GM20431 (cell line): ENCODE measurements around the gene FGF14.
"Not testable (repeated sequence)": the region's sequence is repeated elsewhere in the genome, so short reads cannot be mapped to it uniquely, and the experiment has no call there.

Experiments
- in situ Hi-C: fragments of 300-500 bp; cut with MseI, MboI; formaldehyde crosslinking; loops from one replicate; pipeline ENCODE4 v1.15.0; 2020; ENCODE audit warnings: low sequenced_read_pairs; ENCODE audit not compliant: unreplicated experiment

FGF14 gene

GRCh38 chr13:101841698-101842097, 560.1 kb downstream of the FGF14 start:
- in situ Hi-C loops, result no loop called here

DNA sequence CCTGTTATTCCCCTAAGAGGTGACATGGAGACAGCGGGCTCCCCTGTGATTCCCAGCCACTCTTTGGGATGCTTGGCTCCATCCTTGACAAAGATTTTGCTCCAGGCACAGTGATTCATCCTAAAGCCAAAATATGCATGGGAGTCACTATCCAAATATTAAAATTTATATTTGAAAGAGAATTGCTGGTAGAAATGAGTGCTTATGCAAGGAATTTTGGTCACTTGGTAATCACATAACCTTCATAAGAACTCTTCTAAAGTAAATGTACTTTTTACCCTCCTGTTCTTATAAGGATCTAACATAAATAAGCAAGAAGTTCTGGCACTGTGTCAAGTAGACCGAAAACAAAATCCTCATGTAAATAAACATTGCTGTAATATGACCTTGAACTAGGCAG, 563.5 kb downstream of the FGF14 start:
- in situ Hi-C loops, result no loop called here

- in situ Hi-C loops, result not testable (repeated sequence)
Observed at GRCh38 chr13:101837778-101838177, 564.1 kb downstream of the FGF14 start.

DNA sequence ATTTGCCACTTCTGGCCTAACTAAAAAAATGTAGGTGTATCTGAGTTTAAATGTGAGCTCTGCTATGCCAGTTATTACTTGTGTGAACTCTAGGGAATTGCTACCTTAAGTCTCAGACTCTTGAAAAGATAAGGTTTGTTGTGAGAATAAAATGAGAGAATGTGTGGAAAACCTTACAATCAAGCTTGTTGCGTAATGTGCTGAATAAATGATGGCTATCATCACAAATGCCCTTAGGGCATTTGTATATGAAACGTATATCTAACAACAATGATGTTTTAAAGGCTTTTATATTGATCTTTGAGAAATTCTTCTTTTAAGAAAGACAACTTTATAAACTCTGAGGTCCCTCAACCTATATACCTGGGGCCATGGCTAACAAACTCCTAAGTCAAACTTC, 564.6 kb downstream of the FGF14 start:
- in situ Hi-C loops, result no loop called here

- in situ Hi-C loops, result no loop called here
Observed at GRCh38 chr13:101835920-101836319, 565.9 kb downstream of the FGF14 start.

DNA sequence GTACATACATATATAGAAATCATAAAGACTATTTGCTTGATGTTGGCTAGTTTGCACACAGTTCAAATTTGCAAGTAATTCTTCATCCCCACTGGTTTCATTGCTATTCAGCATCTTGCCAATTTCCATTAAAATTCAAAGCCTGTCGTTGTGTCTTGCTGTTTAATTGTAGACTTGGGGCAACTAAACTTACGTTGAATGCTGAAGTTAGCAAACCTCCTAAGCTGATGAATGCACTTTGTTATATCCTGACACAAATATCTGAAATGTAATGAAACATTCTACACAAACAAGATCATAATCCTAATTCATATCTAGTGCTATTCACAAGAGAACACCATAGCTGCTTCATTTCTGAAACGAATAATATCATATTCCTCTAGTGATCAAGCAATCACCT, 568.2 kb downstream of the FGF14 start:
- in situ Hi-C loops, result no loop called here

DNA sequence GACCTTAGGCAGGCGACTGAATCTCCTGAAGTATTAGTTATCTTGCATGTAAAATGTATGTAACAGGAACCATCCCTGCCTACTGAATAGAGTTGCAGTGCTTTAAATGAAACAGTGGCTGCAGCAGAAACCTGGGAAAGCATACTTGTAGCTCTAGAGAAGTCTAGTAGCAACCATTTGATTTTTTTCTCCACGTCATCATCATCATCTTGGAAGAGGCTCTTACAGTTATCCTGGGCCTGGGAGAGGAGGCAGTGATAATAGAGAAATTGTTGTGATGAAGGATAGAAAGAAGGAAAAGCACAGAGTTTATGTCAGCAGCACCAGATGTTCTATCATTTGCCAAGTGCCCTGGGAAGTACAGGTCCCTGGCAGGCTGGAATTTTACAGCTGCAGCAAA, 571.8 kb downstream of the FGF14 start:
- in situ Hi-C loops, result no loop called here

- in situ Hi-C loops, result no loop called here
Observed at GRCh38 chr13:101829484-101829883, 572.4 kb downstream of the FGF14 start.

DNA sequence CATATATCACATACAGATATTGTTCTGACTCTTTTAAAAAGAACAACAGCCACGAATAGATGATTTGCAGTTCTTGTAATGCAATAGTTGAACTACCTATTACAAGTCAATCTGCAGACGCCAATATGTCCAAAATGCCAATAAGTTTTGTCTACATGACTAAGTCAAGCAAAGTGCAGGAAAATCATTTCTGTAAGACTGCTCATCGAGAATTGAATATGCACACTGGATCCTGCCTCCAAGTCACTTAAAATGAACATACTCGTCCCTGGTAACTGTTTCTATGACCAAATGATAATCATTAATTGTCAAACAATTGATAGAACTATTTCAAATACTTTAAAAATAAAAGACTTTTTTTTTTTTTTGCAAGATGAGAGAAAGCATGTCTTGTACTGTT, 573.7 kb downstream of the FGF14 start:
- in situ Hi-C loops, result no loop called here

GRCh38 chr13:101817898-101818297, 584.0 kb downstream of the FGF14 start:
- in situ Hi-C loops, result no loop called here

- in situ Hi-C loops, result no loop called here
Observed at GRCh38 chr13:101811881-101812280, 590.0 kb downstream of the FGF14 start.

DNA sequence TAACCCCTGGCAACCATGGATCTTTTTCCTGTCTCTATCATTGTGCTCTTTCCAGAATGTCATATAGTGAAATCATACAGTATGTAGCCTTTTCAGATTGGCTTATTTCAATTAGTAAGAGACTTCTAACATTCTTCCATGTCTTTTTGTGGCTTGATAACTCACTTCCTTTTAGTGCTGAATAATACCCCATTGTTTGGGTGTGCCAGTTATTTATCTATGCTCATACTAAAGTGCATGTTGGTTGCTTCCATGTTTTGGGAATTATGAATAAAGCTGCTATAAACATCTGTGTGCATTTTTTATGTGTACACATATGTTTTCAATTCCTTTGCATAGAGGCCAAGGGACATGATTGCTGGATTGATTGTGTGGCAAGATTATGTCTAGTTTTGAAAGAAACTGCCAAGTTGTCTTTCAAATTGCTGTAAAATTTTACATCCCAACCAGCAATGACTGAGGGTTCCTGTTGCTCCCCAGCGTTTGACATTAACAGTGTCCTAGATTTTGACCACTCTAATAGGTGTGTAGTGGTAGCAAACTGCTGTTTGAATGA, 590.5 kb downstream of the FGF14 start:
- in situ Hi-C loops, result no loop called here

GRCh38 chr13:101799196-101799595, 602.7 kb downstream of the FGF14 start:
- in situ Hi-C loops, result no loop called here

GRCh38 chr13:101798437-101798836, 603.4 kb downstream of the FGF14 start:
- in situ Hi-C loops, result no loop called here

DNA sequence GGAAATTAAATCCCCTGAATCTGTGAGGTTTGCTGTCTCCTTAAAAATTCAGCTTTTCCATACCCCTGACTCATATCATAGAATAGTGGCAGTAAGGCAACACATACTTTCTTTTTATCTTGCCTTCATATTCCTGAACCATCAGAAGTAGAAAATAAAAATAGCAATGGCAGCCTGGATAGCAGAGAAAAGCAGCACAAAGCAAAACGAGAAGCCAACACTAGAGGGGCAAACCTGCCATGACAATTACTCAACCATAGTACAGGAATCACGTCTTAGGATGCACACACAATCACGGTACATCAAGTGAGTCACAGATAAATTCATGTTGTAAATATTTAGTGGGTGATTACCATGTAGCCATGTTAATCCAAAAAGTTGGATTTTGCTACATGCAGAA, 606.4 kb downstream of the FGF14 start:
- in situ Hi-C loops, result no loop called here

- in situ Hi-C loops, result no loop called here
Observed at GRCh38 chr13:101795025-101795424, 606.8 kb downstream of the FGF14 start.

GRCh38 chr13:101792189-101792588, 609.7 kb downstream of the FGF14 start:
- in situ Hi-C loops, result no loop called here

GRCh38 chr13:101785858-101786257, 616.0 kb downstream of the FGF14 start:
- in situ Hi-C loops, result no loop called here

GRCh38 chr13:101784313-101784712, 617.5 kb downstream of the FGF14 start:
- in situ Hi-C loops, result no loop called here

- in situ Hi-C loops, result no loop called here
Observed at GRCh38 chr13:101783554-101783953, 618.3 kb downstream of the FGF14 start.

GRCh38 chr13:101780211-101780610, 621.6 kb downstream of the FGF14 start:
- in situ Hi-C loops, result no loop called here

DNA sequence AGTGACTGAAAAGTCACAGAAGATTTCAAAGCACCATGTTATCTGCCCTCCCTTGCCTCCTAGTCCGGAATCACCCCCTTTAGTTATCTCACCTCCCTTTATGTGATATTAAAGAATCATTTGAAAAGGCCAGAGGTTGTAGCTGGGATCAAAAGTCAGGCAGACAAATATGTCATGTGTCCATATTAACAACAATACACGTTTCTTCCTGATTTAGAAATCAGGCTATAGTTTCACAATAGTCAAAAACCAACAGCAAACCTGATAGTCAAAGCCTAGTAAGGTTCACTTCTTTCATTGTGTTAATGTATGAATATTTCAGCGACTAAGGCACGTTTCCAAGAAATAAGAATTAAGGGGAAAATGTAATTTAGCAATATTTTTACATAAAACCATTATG, 622.7 kb downstream of the FGF14 start:
- in situ Hi-C loops, result no loop called here

DNA sequence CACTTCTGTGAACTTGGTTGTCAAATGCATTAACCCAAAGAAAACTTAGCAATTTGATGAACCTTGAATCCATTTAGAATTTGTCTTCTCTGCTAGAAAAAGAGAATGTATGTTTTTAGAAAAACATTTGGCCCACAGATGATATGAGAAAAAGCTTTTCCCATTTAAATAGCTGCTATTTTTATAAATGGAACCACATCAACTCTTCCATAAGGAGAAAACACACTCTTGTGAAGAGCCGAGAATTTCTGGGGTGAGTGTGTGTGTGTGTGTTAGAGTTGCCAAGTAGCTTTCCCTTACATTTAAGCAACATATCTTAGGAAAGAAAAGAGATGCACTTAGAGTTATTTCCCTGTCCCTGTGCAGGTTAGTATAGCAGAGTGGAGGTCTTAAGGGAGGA, 626.6 kb downstream of the FGF14 start:
- in situ Hi-C loops, result no loop called here
